H1 (cell line): ENCODE results near the gene CACNA2D3. TPM values are rescaled to one million over a fixed set of nuclear protein-coding genes. Genes with fewer than 3 reads are reported as not detected.

Experiments
- CTCF ChIA-PET: fragments of 300-600 bp; sonication (Branson Sonifier 250); formaldehyde crosslinking; loops from one replicate; lab custom pipeline; 2021; ENCODE audit not compliant: partially characterized antibody; lab: Charles Lee
- POLR2A ChIA-PET: fragments of 300-600 bp; sonication (Branson Sonifier 250); formaldehyde crosslinking; loops from one replicate; lab custom pipeline; 2021; ENCODE audit warnings: inconsistent platforms; ENCODE audit not compliant: partially characterized antibody; lab: Charles Lee
- DNase-seq, 2 experiments: peaks; one replicate each; pipeline versions ENCODE4 v3.0.0 to v3.0.0-alpha.2; 2010 to 2022; ENCODE audit warnings: low spot score in 2 of 2, low read depth in 1 of 2, mixed read lengths in 1 of 2
- FAIRE-seq: peaks from 2 replicates; lab custom pipeline; 2011; peaks lifted over from hg19 to GRCh38; lab: Jason Lieb, UNC
- H2AFZ ChIP-seq: 2 replicates; pipeline ENCODE4 v1.8.1; 2012; ENCODE audit warnings: low read length, inconsistent platforms
- H2AK5ac ChIP-seq: 2 replicates; pipeline ENCODE4 v1.6.1; 2013; ENCODE audit warnings: low read depth, low read length
- H2BK120ac ChIP-seq: replicated peaks from 2 replicates; pipeline ENCODE3; 2013; ENCODE audit warnings: low read depth, low read length, inconsistent platforms
- H2BK12ac ChIP-seq: 2 replicates; pipeline ENCODE4 v1.6.1; 2013; ENCODE audit warnings: low read depth, low read length
- H2BK15ac ChIP-seq: 2 replicates; pipeline ENCODE4 v1.6.1; 2013; ENCODE audit warnings: low read length
- H2BK20ac ChIP-seq: 2 replicates; pipeline ENCODE4 v1.6.1; 2013; ENCODE audit warnings: low read length
- H2BK5ac ChIP-seq: 2 replicates; pipeline ENCODE4 v1.6.1; 2013; ENCODE audit warnings: low read depth, low read length
- H3K14ac ChIP-seq: 2 replicates; pipeline ENCODE4 v1.6.1; 2013; ENCODE audit warnings: inconsistent platforms; ENCODE audit not compliant: insufficient read length
- H3K18ac ChIP-seq: 2 replicates; pipeline ENCODE4 v1.6.1; 2013; ENCODE audit warnings: low read length; ENCODE audit errors: extremely low read depth
- H3K23ac ChIP-seq: 2 replicates; pipeline ENCODE4 v1.6.1; 2013; ENCODE audit warnings: inconsistent platforms; ENCODE audit not compliant: insufficient read length
- H3K23me2 ChIP-seq: 2 replicates; pipeline ENCODE4 v1.6.1; 2013; ENCODE audit warnings: low read depth, low read length
- H3K27ac ChIP-seq: 2 replicates; pipeline ENCODE4 v1.6.1; 2011; ENCODE audit warnings: low read depth, low read length, inconsistent platforms
- H3K27me3 ChIP-seq, 4 experiments: replicated peaks in 1 of 4; 1 replicate in 1 of 4; 2 replicates in 3 of 4; pipeline versions ENCODE4 v1.6.1 to v1.8.1; 2011 to 2013; ENCODE audit warnings: low read length in 3 of 4, mild to moderate bottlenecking in 3 of 4, inconsistent platforms in 2 of 4, mixed read lengths in 2 of 4, moderate library complexity in 1 of 4; ENCODE audit not compliant: control insufficient read depth in 3 of 4, insufficient read depth in 3 of 4; ENCODE audit errors: extremely low read depth in 1 of 4
- H3K36me3 ChIP-seq, 4 experiments: 2 replicates each; pipeline versions ENCODE4 v1.6.1 to v1.8.1; 2011 to 2013; ENCODE audit warnings: mild to moderate bottlenecking in 4 of 4, low read length in 3 of 4, moderate library complexity in 2 of 4, control low read depth in 1 of 4, inconsistent platforms in 1 of 4; ENCODE audit not compliant: insufficient read depth in 4 of 4, control insufficient read depth in 2 of 4
- H3K4ac ChIP-seq: replicated peaks from 2 replicates; pipeline ENCODE3; 2013; ENCODE audit warnings: low read length, low read depth, mixed read lengths, inconsistent platforms; ENCODE audit not compliant: insufficient read length
- H3K4me1 ChIP-seq, 4 experiments: replicated peaks in 1 of 4; 1 replicate in 1 of 4; 2 replicates in 3 of 4; pipeline versions ENCODE4 v1.6.1 to v1.8.1; 2011 to 2013; ENCODE audit warnings: low read length in 3 of 4, inconsistent platforms in 2 of 4, mixed read lengths in 1 of 4; ENCODE audit not compliant: insufficient read depth in 4 of 4, control insufficient read depth in 3 of 4
- H3K4me2 ChIP-seq, 2 experiments: 2 replicates each; pipeline versions ENCODE4 v1.6.1 to v1.8.1; 2011 to 2013; ENCODE audit warnings: low read depth in 2 of 2, low read length in 2 of 2, control low read depth in 1 of 2, inconsistent platforms in 1 of 2, mild to moderate bottlenecking in 1 of 2; ENCODE audit not compliant: insufficient read depth in 1 of 2
- H3K4me3 ChIP-seq, 4 experiments: fragments of 200-600, 300-600 bp in 1 of 4; sonication (generic), shearing (Covaris generic), sonication (Bioruptor Twin) in 1 of 4; 2 replicates each; pipeline versions ENCODE4 v1.5.1 to v1.8.1; 2011 to 2016; ENCODE audit warnings: low read length in 4 of 4, low read depth in 3 of 4, control low read depth in 2 of 4, inconsistent platforms in 2 of 4, mild to moderate bottlenecking in 2 of 4, mixed read lengths in 1 of 4, moderate library complexity in 1 of 4; ENCODE audit not compliant: insufficient read depth in 2 of 4; ENCODE audit errors: extremely low read depth in 1 of 4
- H3K56ac ChIP-seq: replicated peaks from 2 replicates; pipeline ENCODE3; 2013; ENCODE audit warnings: low read depth, mild to moderate bottlenecking, mixed read lengths, low read length, inconsistent platforms; ENCODE audit not compliant: insufficient read length
- H3K79me1 ChIP-seq: 2 replicates; pipeline ENCODE4 v1.6.1; 2013; ENCODE audit warnings: low read depth, low read length, control low read depth
- H3K79me2 ChIP-seq, 2 experiments: 2 replicates each; pipeline versions ENCODE4 v1.6.1 to v1.8.1; 2012 to 2013; ENCODE audit warnings: low read length in 2 of 2, mild to moderate bottlenecking in 2 of 2, inconsistent platforms in 1 of 2; ENCODE audit not compliant: insufficient read depth in 2 of 2, control insufficient read depth in 1 of 2
- H3K9ac ChIP-seq, 4 experiments: replicated peaks in 1 of 4; 1 replicate in 1 of 4; 2 replicates in 3 of 4; pipeline versions ENCODE4 v1.6.1 to v1.8.1; 2011 to 2013; ENCODE audit warnings: low read depth in 3 of 4, low read length in 3 of 4, control low read depth in 2 of 4, mild to moderate bottlenecking in 2 of 4, moderate library complexity in 2 of 4, inconsistent platforms in 1 of 4; ENCODE audit errors: extremely low read depth in 1 of 4
- H3K9me3 ChIP-seq, 2 experiments: 2 replicates each; pipeline versions ENCODE4 v1.6.1 to v1.8.1; 2012 to 2013; ENCODE audit warnings: mild to moderate bottlenecking in 2 of 2, moderate library complexity in 2 of 2, control low read depth in 1 of 2, inconsistent platforms in 1 of 2, low read depth in 1 of 2, low read length in 1 of 2, mixed read lengths in 1 of 2; ENCODE audit not compliant: insufficient read depth in 2 of 2
- H4K20me1 ChIP-seq, 2 experiments: replicated peaks in 1 of 2; 2 replicates each; pipeline versions ENCODE3 to v1.8.1; 2011 to 2013; ENCODE audit warnings: inconsistent platforms in 2 of 2, low read length in 2 of 2, mild to moderate bottlenecking in 1 of 2; ENCODE audit not compliant: insufficient read depth in 2 of 2, control insufficient read depth in 1 of 2
- H4K5ac ChIP-seq: 2 replicates; pipeline ENCODE4 v1.6.1; 2013; ENCODE audit warnings: low read length, low read depth, mixed read lengths, inconsistent platforms; ENCODE audit not compliant: insufficient read length
- H4K8ac ChIP-seq: 2 replicates; pipeline ENCODE4 v1.8.0; 2013; ENCODE audit warnings: mild to moderate bottlenecking, moderate library complexity, low read length, inconsistent platforms; ENCODE audit not compliant: insufficient read depth; ENCODE audit errors: extremely low read depth
- H4K91ac ChIP-seq: replicated peaks from 2 replicates; pipeline ENCODE3; 2013; ENCODE audit warnings: low read length, mixed read lengths, inconsistent platforms; ENCODE audit not compliant: insufficient read length
- BRCA1 ChIP-seq: IDR thresholded peaks from 2 replicates; pipeline ENCODE4 v1.6.1; 2012; ENCODE audit warnings: low read depth, low read length, improper control_type of control experiment
- CBX8 ChIP-seq: fragments of 300-800, 300-1000 bp; sonication (generic); IDR thresholded peaks from 2 replicates; pipeline ENCODE4 v1.7.1; 2016; ENCODE audit warnings: low read depth, low read length, borderline replicate concordance
- CHD2 ChIP-seq: IDR thresholded peaks from 2 replicates; pipeline ENCODE4 v1.6.1; 2012; ENCODE audit warnings: low read length, improper control_type of control experiment
- E2F6 ChIP-seq: IDR thresholded peaks from 2 replicates; pipeline ENCODE4 v1.6.1; 2012; ENCODE audit warnings: inconsistent platforms
- HDAC2 ChIP-seq, 2 experiments: fragments of 300-600 bp in 1 of 2; sonication (generic) in 1 of 2; IDR thresholded peaks; 2 replicates each; pipeline ENCODE4 v1.6.1; 2011 to 2012; ENCODE audit warnings: low read depth in 2 of 2, low read length in 2 of 2, mild to moderate bottlenecking in 2 of 2, moderate library complexity in 2 of 2, borderline replicate concordance in 1 of 2, inconsistent platforms in 1 of 2
- HDAC6 ChIP-seq: IDR thresholded peaks from one replicate; pipeline ENCODE4 v1.7.1; 2012; ENCODE audit warnings: low read depth, mild to moderate bottlenecking, inconsistent platforms, low read length, moderate library complexity
- MAFK ChIP-seq: IDR thresholded peaks from 2 replicates; pipeline ENCODE4 v1.6.1; 2012; ENCODE audit warnings: low read depth, mild to moderate bottlenecking, improper control_type of control experiment, low read length
- NANOG ChIP-seq: IDR thresholded peaks from 2 replicates; pipeline ENCODE4 v1.6.1; 2011; ENCODE audit warnings: low read length, low read depth, mild to moderate bottlenecking, inconsistent platforms; ENCODE audit not compliant: insufficient read depth, poor library complexity, severe bottlenecking
- RAD21 ChIP-seq, 2 experiments: IDR thresholded peaks in 1 of 2; conservative IDR thresholded peaks in 1 of 2; 2 replicates each; pipeline ENCODE4 v1.6.1; 2011; ENCODE audit warnings: low read depth in 2 of 2, low read length in 2 of 2, improper control_type of control experiment in 1 of 2, inconsistent platforms in 1 of 2, mild to moderate bottlenecking in 1 of 2, moderate library complexity in 1 of 2
- SAP30 ChIP-seq: fragments of 300-600 bp; sonication (generic); IDR thresholded peaks from 2 replicates; pipeline ENCODE4 v1.7.1; 2012; ENCODE audit warnings: low read length, moderate library complexity, mild to moderate bottlenecking, inconsistent platforms; ENCODE audit not compliant: insufficient read depth, insufficient replicate concordance
- SP2 ChIP-seq: IDR thresholded peaks from 2 replicates; pipeline ENCODE4 v1.6.1; 2012; ENCODE audit warnings: mild to moderate bottlenecking, low read length, inconsistent platforms
- TAF7 ChIP-seq: optimal IDR thresholded peaks from 2 replicates; pipeline ENCODE3; 2011; ENCODE audit warnings: low read depth, mild to moderate bottlenecking, inconsistent platforms, low read length, moderate library complexity, borderline replicate concordance
- WGBS, 2 experiments: shearing (Covaris generic) in 1 of 2; methylation state at CpG; one replicate each; pipeline versions ENCODE4 v1.1.6 to v1.1.7; 2013 to 2015; ENCODE audit warnings: low lambda C conversion rate in 2 of 2, mixed read lengths in 2 of 2, inconsistent platforms in 1 of 2, low coverage in 1 of 2, missing lambda C conversion rate in 1 of 2; ENCODE audit not compliant: insufficient replicate concordance in 2 of 2, insufficient coverage in 1 of 2, insufficient read length in 1 of 2; ENCODE audit errors: extremely low coverage in 1 of 2, missing lambda C conversion rate in 1 of 2; 5-methylcytosine and 5-hydroxymethylcytosine counted together
- polyA plus RNA-seq, 7 experiments: library from polyadenylated mRNA; depleted of rRNA in 3 of 7; stranded (reverse) in 5 of 7; unstranded in 2 of 7; fragments of >200 nt in 5 of 7; fragments of 200-250 nt in 2 of 7; gene quantifications; 1 replicate in 5 of 7; 2 replicates in 1 of 7; 4 replicates in 1 of 7; pipeline versions ENCODE4 v1.2.1 to v1.2.3, GENCODE V29; 2011 to 2013; ENCODE audit warnings: missing spikeins in 2 of 7, mixed read lengths in 2 of 7
- total RNA-seq: library from RNA; stranded (reverse); fragmentation: NEBNext Ultra II Directional; extraction: Animal tissue kit (Norgen Biotek cat#: 25700); gene quantifications from 2 replicates; pipeline ENCODE4 v1.2.1, GENCODE V29; 2021

Gene CACNA2D3
- total and polyA plus RNA-seq, 2 of the 8 experiments (the other 6 are each of a cell fraction or from before 2014, with no cell fraction given) = 1.5 to 1.8 TPM

- Histone ChIP-seq H3K27me3 (no peaks in the 10 kb centered on the region; a peak in 2 of 7 replicates), H2AK5ac (no peak overlapping the region), H3K4me1 (no peaks in the 10 kb centered on the region), H4K20me1 (no peaks in the 10 kb centered on the region), H4K5ac (no peak overlapping the region), H4K91ac (no peak overlapping the region), H2AFZ (no peak overlapping the region), H3K79me1 (no peaks in the 10 kb centered on the region), H2BK120ac (no peak overlapping the region), H3K4me3 (no peak overlapping the region), H3K27ac (no peak overlapping the region), H3K14ac (no peak overlapping the region), H2BK20ac (no peak overlapping the region), H3K23me2 (peaks cover 2% of the 10 kb centered on the region; the same call in 1 of the 2 replicates), H3K4ac (no peak overlapping the region), H3K9ac (no peak overlapping the region), H3K36me3 (no peaks in the 10 kb centered on the region)
- DNase-seq (no peak), FAIRE-seq (no peak)
- POLR2A ChIA-PET = interaction anchor here (1.0 kb wide), 1 partner anchor 110 kb away, joined by 3 read pairs; no protein-coding TSS in a partner anchor
- 94% methylated on average over 2 of the region's 2 CpGs; no CpG with 5 or more reads in 1 of the 2 experiments for WGBS, 2 experiments
- TF ChIP-seq HDAC6 = no peak
- TF ChIP-seq CBX8 = no peak
- no peak for TF ChIP-seq E2F6
- no peak for TF ChIP-seq RAD21 (IDR thresholded peaks at IDR 0.05 in 1 of 2, conservative IDR thresholded peaks at IDR 0.05 in 1 of 2; ENCODE audit: low read depth in 2 of 2, low read length in 2 of 2)
- no peak for TF ChIP-seq SAP30
- no peak for TF ChIP-seq TAF7
- TF ChIP-seq BRCA1 = no peak
- no peak for TF ChIP-seq MAFK
- no peak for TF ChIP-seq NANOG
- no peak for TF ChIP-seq CHD2
- TF ChIP-seq SP2 = no peak
- TF ChIP-seq HDAC2 (IDR thresholded peaks at IDR 0.05; ENCODE audit: borderline replicate concordance in 1 of 2, low read depth in 2 of 2, low read length in 2 of 2) = no peak
- TF ChIP-seq, all 59 proteins: peak for 0
- H3K18ac ChIP-seq = no peak overlapping the region
- no peak overlapping the region for H3K56ac ChIP-seq
- no peak overlapping the region for H2BK12ac ChIP-seq
- H2BK5ac ChIP-seq = no peak overlapping the region
- CTCF ChIA-PET = interaction anchor here (0.8 to 1.4 kb wide), 3 partner anchors 15 to 311 kb away, joined by 3 read pairs; no protein-coding TSS in a partner anchor
- H3K79me2 ChIP-seq = no peaks in the 10 kb centered on the region
- H2BK15ac ChIP-seq = no peak overlapping the region
- no peaks in the 10 kb centered on the region for H3K9me3 ChIP-seq
- H3K23ac ChIP-seq = no peak overlapping the region
- H3K4me2 ChIP-seq = no peak overlapping the region
- no peak overlapping the region for H4K8ac ChIP-seq
Measured at GRCh38 chr3:54519493-54519892, 397.1 kb downstream of the CACNA2D3 start.
